Liver (tissue), 9 donors: ENCODE results near the gene ABHD12. TPM values are rescaled to one million over a fixed set of nuclear protein-coding genes. Genes with fewer than 3 reads are reported as not detected.

ENCODE experiments used
- DNase-seq: peaks from one replicate; pipeline ENCODE4 v3.0.0-alpha.2; 2017; ENCODE audit warnings: low spot score
- H3K27ac ChIP-seq, 2 donors: one replicate each; pipeline ENCODE4 v1.7.0; 2013; ENCODE audit warnings: inconsistent platforms in 2 of 2, low read length in 2 of 2, control low read depth in 1 of 2, low read depth in 1 of 2, mild to moderate bottlenecking in 1 of 2
- H3K27me3 ChIP-seq, 4 donors: one replicate each; pipeline versions ENCODE4 v1.6.1 to v1.7.0; 2013; ENCODE audit warnings: low read length in 3 of 4, inconsistent platforms in 1 of 4, mild to moderate bottlenecking in 1 of 4, moderate library complexity in 1 of 4; ENCODE audit not compliant: control insufficient read depth in 4 of 4, insufficient read depth in 4 of 4
- H3K36me3 ChIP-seq, 4 donors: one replicate each; pipeline versions ENCODE4 v1.6.1 to v1.7.0; 2013; ENCODE audit warnings: low read length in 3 of 4, mild to moderate bottlenecking in 3 of 4, low read depth in 1 of 4, moderate library complexity in 1 of 4; ENCODE audit not compliant: control insufficient read depth in 4 of 4, insufficient read depth in 3 of 4
- H3K4me1 ChIP-seq, 4 donors: one replicate each; pipeline versions ENCODE4 v1.6.1 to v1.7.0; 2013; ENCODE audit warnings: low read length in 3 of 4, mild to moderate bottlenecking in 3 of 4, moderate library complexity in 1 of 4; ENCODE audit not compliant: control insufficient read depth in 4 of 4, insufficient read depth in 4 of 4
- H3K4me3 ChIP-seq, 3 donors: one replicate each; pipeline versions ENCODE4 v1.6.1 to v1.7.0; 2013; ENCODE audit warnings: low read length in 3 of 3, control low read depth in 1 of 3, low read depth in 1 of 3, mild to moderate bottlenecking in 1 of 3
- H3K9ac ChIP-seq, 2 donors: one replicate each; pipeline ENCODE4 v1.7.0; 2013; ENCODE audit warnings: low read length in 2 of 2, mild to moderate bottlenecking in 2 of 2, moderate library complexity in 2 of 2, control low read depth in 1 of 2, low read depth in 1 of 2
- H3K9me3 ChIP-seq, 4 donors: one replicate each; pipeline versions ENCODE4 v1.6.1 to v1.7.0; 2013; ENCODE audit warnings: low read length in 3 of 4; ENCODE audit not compliant: control insufficient read depth in 4 of 4
- EGR1 ChIP-seq, 2 donors: IDR thresholded peaks; 2 replicates each; pipeline ENCODE4 v1.6.1; 2016 to 2018; ENCODE audit warnings: antibody characterized with exemption in 2 of 2, low read depth in 2 of 2
- GABPA ChIP-seq, 2 donors: IDR thresholded peaks in 1 of 2; conservative IDR thresholded peaks in 1 of 2; 2 replicates each; pipeline ENCODE4 v1.6.1; 2016; ENCODE audit warnings: antibody characterized with exemption in 2 of 2, mild to moderate bottlenecking in 1 of 2, moderate library complexity in 1 of 2
- NR2F2 ChIP-seq: IDR thresholded peaks from 2 replicates; pipeline ENCODE4 v1.6.1; 2016; ENCODE audit warnings: antibody characterized with exemption
- RXRA ChIP-seq, 2 donors: IDR thresholded peaks; 2 replicates each; pipeline ENCODE4 v1.6.1; 2017 to 2018; ENCODE audit warnings: antibody characterized with exemption in 2 of 2, mild to moderate bottlenecking in 1 of 2
- TAF1 ChIP-seq: conservative IDR thresholded peaks from 2 replicates; pipeline ENCODE4 v1.6.1; 2016; ENCODE audit warnings: antibody characterized with exemption, mild to moderate bottlenecking
- YY1 ChIP-seq: IDR thresholded peaks from 2 replicates; pipeline ENCODE4 v1.6.1; 2016; ENCODE audit warnings: antibody characterized with exemption, mild to moderate bottlenecking
- WGBS: extraction: QIAGEN DNeasy Blood & Tissue Kit; methylation state at CpG from one replicate; pipeline ENCODE4 v1.1.7; 2013; 5-methylcytosine and 5-hydroxymethylcytosine counted together
- polyA plus RNA-seq, 2 donors: library from polyadenylated mRNA; stranded (reverse) in 1 of 2; unstranded in 1 of 2; fragments of 200-250 nt in 1 of 2; fragments of >200 nt in 1 of 2; fragmentation: Nextera tagmentation in 1 of 2; extraction: Ambion mirVana in 1 of 2; gene quantifications; one replicate each; pipeline versions ENCODE4 v1.2.1 to v1.2.3, GENCODE V29; 2013 to 2015
- total RNA-seq, 2 donors: library from RNA; depleted of rRNA; stranded (reverse); fragments of >200 nt; gene quantifications; one replicate each; pipeline ENCODE4 v1.2.3, GENCODE V29; 2014
- TF ChIP-seq, protein P1 (sequence below): IDR thresholded peaks from 2 replicates; pipeline ENCODE4 v1.6.1; 2016; ENCODE audit warnings: antibody characterized with exemption, mild to moderate bottlenecking
- TF ChIP-seq, protein P2 (sequence below): IDR thresholded peaks from 2 replicates; pipeline ENCODE4 v1.6.1; 2016; ENCODE audit warnings: antibody characterized with exemption
- TF ChIP-seq, protein P3 (sequence below): fragments of 150-350 bp; IDR thresholded peaks from 2 replicates; pipeline ENCODE4 v1.5.1; 2017; ENCODE audit warnings: improper control_type of control experiment, low read depth, low read length; ENCODE audit not compliant: missing input control
- donor health status: healthy.
- donor health status: healthy.
- donor health status: healthy.
- donor health status: healthy.
- donor health status: healthy.

Gene ABHD12
- total and polyA plus RNA-seq, 4 donors = 11.1 to 15.4 (median 12.9) TPM

DNA sequence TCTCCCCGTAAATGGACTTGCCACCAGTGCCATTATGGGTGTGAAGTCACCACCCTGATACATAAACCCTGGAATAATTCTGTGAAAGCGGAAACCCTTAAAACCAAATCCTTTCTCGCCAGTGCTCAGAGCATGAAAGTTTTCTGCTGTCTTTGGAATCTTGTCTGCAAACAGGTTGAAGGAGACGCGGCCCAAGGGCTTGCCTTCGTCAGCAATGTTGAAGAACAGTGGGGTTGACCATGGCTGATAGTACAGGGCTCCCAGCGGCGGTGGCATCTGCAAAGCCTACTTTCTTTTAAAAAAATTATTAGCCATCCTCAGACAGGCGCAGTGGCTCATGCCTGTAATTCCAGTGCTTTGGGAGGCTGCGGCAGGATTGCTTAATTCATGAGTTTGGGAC lies 22.1 kb downstream of the ABHD12 start:
- no peak for DNase-seq
- Histone ChIP-seq H3K4me3 (no peak overlapping the region), H3K36me3 (no peaks in the 10 kb centered on the region), H3K9ac (no peak overlapping the region), H3K27me3 (no peaks in the 10 kb centered on the region), H3K4me1 (no peaks in the 10 kb centered on the region), H3K27ac (no peak overlapping the region), H3K9me3 (no peaks in the 10 kb centered on the region)
- no peak for TF ChIP-seq GABPA (IDR thresholded peaks at IDR 0.05 in 1 of 2, conservative IDR thresholded peaks at IDR 0.05 in 1 of 2)
- TF ChIP-seq, protein P1, sequence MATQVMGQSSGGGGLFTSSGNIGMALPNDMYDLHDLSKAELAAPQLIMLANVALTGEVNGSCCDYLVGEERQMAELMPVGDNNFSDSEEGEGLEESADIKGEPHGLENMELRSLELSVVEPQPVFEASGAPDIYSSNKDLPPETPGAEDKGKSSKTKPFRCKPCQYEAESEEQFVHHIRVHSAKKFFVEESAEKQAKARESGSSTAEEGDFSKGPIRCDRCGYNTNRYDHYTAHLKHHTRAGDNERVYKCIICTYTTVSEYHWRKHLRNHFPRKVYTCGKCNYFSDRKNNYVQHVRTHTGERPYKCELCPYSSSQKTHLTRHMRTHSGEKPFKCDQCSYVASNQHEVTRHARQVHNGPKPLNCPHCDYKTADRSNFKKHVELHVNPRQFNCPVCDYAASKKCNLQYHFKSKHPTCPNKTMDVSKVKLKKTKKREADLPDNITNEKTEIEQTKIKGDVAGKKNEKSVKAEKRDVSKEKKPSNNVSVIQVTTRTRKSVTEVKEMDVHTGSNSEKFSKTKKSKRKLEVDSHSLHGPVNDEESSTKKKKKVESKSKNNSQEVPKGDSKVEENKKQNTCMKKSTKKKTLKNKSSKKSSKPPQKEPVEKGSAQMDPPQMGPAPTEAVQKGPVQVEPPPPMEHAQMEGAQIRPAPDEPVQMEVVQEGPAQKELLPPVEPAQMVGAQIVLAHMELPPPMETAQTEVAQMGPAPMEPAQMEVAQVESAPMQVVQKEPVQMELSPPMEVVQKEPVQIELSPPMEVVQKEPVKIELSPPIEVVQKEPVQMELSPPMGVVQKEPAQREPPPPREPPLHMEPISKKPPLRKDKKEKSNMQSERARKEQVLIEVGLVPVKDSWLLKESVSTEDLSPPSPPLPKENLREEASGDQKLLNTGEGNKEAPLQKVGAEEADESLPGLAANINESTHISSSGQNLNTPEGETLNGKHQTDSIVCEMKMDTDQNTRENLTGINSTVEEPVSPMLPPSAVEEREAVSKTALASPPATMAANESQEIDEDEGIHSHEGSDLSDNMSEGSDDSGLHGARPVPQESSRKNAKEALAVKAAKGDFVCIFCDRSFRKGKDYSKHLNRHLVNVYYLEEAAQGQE = no peak
- WGBS = 98% methylated on average over 10 of the region's 10 CpGs

DNA sequence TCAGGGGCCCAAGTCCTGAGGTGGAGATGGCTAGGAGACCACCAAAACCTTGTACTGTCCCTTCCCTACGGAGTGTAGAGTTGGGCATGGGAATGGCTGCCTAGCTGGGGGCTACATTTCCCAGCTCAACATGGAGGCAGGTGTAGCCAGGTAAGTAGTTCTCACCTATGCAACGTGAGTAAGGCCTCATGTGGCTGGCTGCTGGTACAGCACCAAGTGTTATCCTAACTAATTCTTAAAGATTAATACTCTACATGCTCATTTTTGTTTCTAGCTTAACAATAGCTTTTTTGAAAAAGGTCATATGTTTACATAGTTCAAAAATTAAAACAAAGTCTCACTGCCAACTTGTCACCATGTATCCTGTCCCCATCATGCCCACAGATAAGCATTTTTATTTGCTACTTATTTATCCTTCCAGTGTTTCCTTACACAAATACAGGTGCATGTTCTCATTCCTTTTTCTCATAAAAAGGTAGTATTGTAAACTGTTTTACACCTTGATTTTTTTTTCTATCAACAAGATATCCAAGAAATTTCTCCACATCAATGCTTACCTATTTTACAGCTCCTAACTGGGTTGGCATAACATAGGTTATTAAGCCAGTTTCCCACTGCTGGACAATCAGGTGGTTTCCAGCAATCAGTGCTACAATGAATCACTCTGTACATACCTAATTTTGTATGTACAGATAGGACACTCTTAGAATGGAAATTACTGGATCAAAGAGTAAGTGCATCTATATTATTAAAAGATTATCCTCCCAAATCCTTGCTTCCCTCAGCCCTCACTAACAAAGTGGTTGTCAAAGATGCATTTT lies 25.5 kb downstream of the ABHD12 start:
- no peak for DNase-seq
- H3K9ac ChIP-seq = no peak overlapping the region
- no peaks in the 10 kb centered on the region for H3K36me3 ChIP-seq
- no peaks in the 10 kb centered on the region for H3K27me3 ChIP-seq
- TF ChIP-seq YY1 = no peak
- TF ChIP-seq RXRA (IDR thresholded peaks at IDR 0.05) = no peak
- no peak for TF ChIP-seq NR2F2
- no peak for TF ChIP-seq EGR1 (IDR thresholded peaks at IDR 0.05; ENCODE audit: low read depth in 2 of 2)
- TF ChIP-seq, protein P2, sequence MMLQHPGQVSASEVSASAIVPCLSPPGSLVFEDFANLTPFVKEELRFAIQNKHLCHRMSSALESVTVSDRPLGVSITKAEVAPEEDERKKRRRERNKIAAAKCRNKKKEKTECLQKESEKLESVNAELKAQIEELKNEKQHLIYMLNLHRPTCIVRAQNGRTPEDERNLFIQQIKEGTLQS = no peak
- no peak for TF ChIP-seq TAF1
- TF ChIP-seq, protein P3, sequence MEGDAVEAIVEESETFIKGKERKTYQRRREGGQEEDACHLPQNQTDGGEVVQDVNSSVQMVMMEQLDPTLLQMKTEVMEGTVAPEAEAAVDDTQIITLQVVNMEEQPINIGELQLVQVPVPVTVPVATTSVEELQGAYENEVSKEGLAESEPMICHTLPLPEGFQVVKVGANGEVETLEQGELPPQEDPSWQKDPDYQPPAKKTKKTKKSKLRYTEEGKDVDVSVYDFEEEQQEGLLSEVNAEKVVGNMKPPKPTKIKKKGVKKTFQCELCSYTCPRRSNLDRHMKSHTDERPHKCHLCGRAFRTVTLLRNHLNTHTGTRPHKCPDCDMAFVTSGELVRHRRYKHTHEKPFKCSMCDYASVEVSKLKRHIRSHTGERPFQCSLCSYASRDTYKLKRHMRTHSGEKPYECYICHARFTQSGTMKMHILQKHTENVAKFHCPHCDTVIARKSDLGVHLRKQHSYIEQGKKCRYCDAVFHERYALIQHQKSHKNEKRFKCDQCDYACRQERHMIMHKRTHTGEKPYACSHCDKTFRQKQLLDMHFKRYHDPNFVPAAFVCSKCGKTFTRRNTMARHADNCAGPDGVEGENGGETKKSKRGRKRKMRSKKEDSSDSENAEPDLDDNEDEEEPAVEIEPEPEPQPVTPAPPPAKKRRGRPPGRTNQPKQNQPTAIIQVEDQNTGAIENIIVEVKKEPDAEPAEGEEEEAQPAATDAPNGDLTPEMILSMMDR = no peak
- no peaks in the 10 kb centered on the region for H3K4me1 ChIP-seq
- 92% methylated on average over 2 of the region's 2 CpGs for WGBS
- H3K27ac ChIP-seq = no peak overlapping the region
- H3K4me3 ChIP-seq = no peak overlapping the region
- no peaks in the 10 kb centered on the region for H3K9me3 ChIP-seq

DNA sequence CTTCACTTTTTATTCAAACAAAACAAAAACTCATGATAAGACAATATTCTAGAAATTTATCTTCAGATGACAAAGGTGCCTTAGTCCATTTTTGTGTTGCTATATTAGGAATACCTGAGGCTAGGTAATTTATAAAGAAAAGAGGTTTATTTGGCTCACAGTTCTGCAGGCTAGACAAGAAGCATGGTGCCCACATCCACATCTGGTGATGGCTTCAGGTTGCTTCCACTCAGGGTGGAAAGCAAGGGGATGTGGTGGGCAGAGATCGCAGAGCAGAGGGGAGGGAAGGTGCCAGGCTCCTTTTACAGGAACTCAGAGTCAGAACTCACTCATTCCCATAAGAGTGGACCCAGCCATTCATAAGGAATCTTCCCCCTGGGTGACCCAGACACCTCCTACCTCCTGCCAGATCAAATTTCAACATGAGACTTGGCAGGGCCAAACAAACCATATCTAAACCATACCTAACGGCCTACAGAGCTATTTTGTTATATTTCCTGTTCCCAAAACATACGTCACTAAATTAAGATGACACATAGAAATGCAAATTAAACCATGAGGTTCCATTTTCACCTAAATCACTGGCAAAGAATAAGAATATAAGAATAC lies 26.4 kb downstream of the ABHD12 start:
- no peaks in the 10 kb centered on the region for H3K36me3 ChIP-seq
- no peak overlapping the region for H3K27ac ChIP-seq
- no peak for DNase-seq
- no peak overlapping the region for H3K9ac ChIP-seq
- H3K27me3 ChIP-seq = no peaks in the 10 kb centered on the region
- no peak overlapping the region for H3K4me3 ChIP-seq
- no peaks in the 10 kb centered on the region for H3K4me1 ChIP-seq
- 82% methylated on average over 3 of the region's 3 CpGs for WGBS
- no peak for TF ChIP-seq NR2F2
- TF ChIP-seq, protein P1 = no peak
- no peak for TF ChIP-seq YY1
- TF ChIP-seq, protein P3 = no peak
- H3K9me3 ChIP-seq = no peaks in the 10 kb centered on the region
